Measurements from ENCODE around the gene KLHDC4.
"Not testable (repeated sequence)": the region's sequence is repeated elsewhere in the genome, so short reads cannot be mapped to it uniquely, and the experiment has no call there.

Gene KLHDC4

GRCh38 chr16:87684106-87684677 is 81.6 kb downstream of the KLHDC4 start:
- no peak for DNase-seq (ENCODE audit: low read depth)

GRCh38 chr16:87682852-87683399 is 82.9 kb downstream of the KLHDC4 start:
- no peak for DNase-seq (ENCODE audit: low read depth)

- no peak for DNase-seq (ENCODE audit: low read depth)
These were observed 83.7 kb downstream of the KLHDC4 start for GRCh38 chr16:87681981-87682570.

- DNase-seq (ENCODE audit: low read depth), result not testable (repeated sequence)
These were observed 84.7 kb downstream of the KLHDC4 start for GRCh38 chr16:87681051-87681602.

GRCh38 chr16:87680272-87680644 is 85.5 kb downstream of the KLHDC4 start:
- no peak for DNase-seq (ENCODE audit: low read depth)

GRCh38 chr16:87679593-87680271 is 86.1 kb downstream of the KLHDC4 start:
- no peak for DNase-seq (ENCODE audit: low read depth)

- DNase-seq (ENCODE audit: low read depth), result no peak
These were observed 87.2 kb downstream of the KLHDC4 start for GRCh38 chr16:87678618-87679017.

GRCh38 chr16:87677830-87678229 is 88.0 kb downstream of the KLHDC4 start:
- no peak for DNase-seq (ENCODE audit: low read depth)

GRCh38 chr16:87675111-87675719 is 90.6 kb downstream of the KLHDC4 start:
- no peak for DNase-seq (ENCODE audit: low read depth)

GRCh38 chr16:87674419-87674818 is 91.4 kb downstream of the KLHDC4 start:
- DNase-seq (ENCODE audit: low read depth), result no peak

- no peak for DNase-seq (ENCODE audit: low read depth)
These were observed 94.0 kb downstream of the KLHDC4 start for GRCh38 chr16:87671715-87672270.

- DNase-seq (ENCODE audit: low read depth), result no peak
These were observed 94.6 kb downstream of the KLHDC4 start for GRCh38 chr16:87671221-87671620.

GRCh38 chr16:87669672-87670071 is 96.1 kb downstream of the KLHDC4 start:
- no peak for DNase-seq (ENCODE audit: low read depth)

- no peak for DNase-seq (ENCODE audit: low read depth)
These were observed 97.8 kb downstream of the KLHDC4 start for GRCh38 chr16:87667946-87668345.

- DNase-seq (ENCODE audit: low read depth), result no peak
These were observed 98.3 kb downstream of the KLHDC4 start for GRCh38 chr16:87667443-87667842.

GRCh38 chr16:87666919-87667318 is 98.9 kb downstream of the KLHDC4 start:
- DNase-seq (ENCODE audit: low read depth), result no peak

GRCh38 chr16:87665193-87665592 is 100.6 kb downstream of the KLHDC4 start:
- no peak for DNase-seq (ENCODE audit: low read depth)

GRCh38 chr16:87664792-87665191 is 101.0 kb downstream of the KLHDC4 start:
- DNase-seq (ENCODE audit: low read depth), result no peak

- DNase-seq (ENCODE audit: low read depth), result no peak
These were observed 103.3 kb downstream of the KLHDC4 start for GRCh38 chr16:87662254-87663204.

GRCh38 chr16:87661561-87661960 is 104.2 kb downstream of the KLHDC4 start:
- no peak for DNase-seq (ENCODE audit: low read depth)

GRCh38 chr16:87658564-87659225 is 107.1 kb downstream of the KLHDC4 start:
- no peak for DNase-seq (ENCODE audit: low read depth)
